NCI-H2227 (cell line): Measurements from ENCODE around the gene TMEM8B.

Experiments
- DNase-seq: peaks from one replicate; lab custom pipeline; 2025; ENCODE audit not compliant: unreplicated experiment; lab: John Stamatoyannopoulos, UW

The TMEM8B gene

GRCh38 chr9:35810122-35810521, 18.9 kb upstream of the TMEM8B start:
- DNase-seq: no peak

GRCh38 chr9:35811381-35812024, 17.5 kb upstream of the TMEM8B start:
- no peak for DNase-seq

GRCh38 chr9:35812025-35812602, 16.9 kb upstream of the TMEM8B start, which contains the start of gene SPAG8:
Gene SPAG8, minus strand, starts transcription at chr9:35812262. Its CDS starts 115 bp downstream, at chr9:35812147.
- peak; percentile 94 for DNase-seq

- DNase-seq: peak; percentile 13
These were observed 15.5 kb upstream of the TMEM8B start for GRCh38 chr9:35813434-35814105.

GRCh38 chr9:35814106-35814840, 14.8 kb upstream of the TMEM8B start:
- peak; percentile 37 for DNase-seq

- peak; percentile 96 for DNase-seq
These were observed 14.0 kb upstream of the TMEM8B start, which contains the start of gene HINT2 for GRCh38 chr9:35814841-35815543. Gene HINT2, minus strand, starts transcription at chr9:35815042. Its CDS starts 63 bp downstream, at chr9:35814979.

GRCh38 chr9:35816708-35817107, 12.3 kb upstream of the TMEM8B start:
- DNase-seq: no peak

- DNase-seq: no peak
These were observed 10.7 kb upstream of the TMEM8B start for GRCh38 chr9:35818341-35818740.

GRCh38 chr9:35820076-35820475, 9.0 kb upstream of the TMEM8B start:
- DNase-seq: no peak

- DNase-seq: no peak
These were observed 6.1 kb upstream of the TMEM8B start for GRCh38 chr9:35822926-35823325.

GRCh38 chr9:35826071-35826701, 2.8 kb upstream of the TMEM8B start:
- DNase-seq: peak; percentile 55

GRCh38 chr9:35827486-35827885, 1.5 kb upstream of the TMEM8B start:
- no peak for DNase-seq

- DNase-seq: peak; percentile 43
These were observed 328 bp upstream of the TMEM8B start, which contains the start of gene FAM221B for GRCh38 chr9:35828716-35829083. Gene FAM221B, minus strand, starts transcription at chr9:35828732. Its CDS starts 2,571 bp downstream, at chr9:35826161.

GRCh38 chr9:35829764-35830096, 702 bp downstream of the TMEM8B start:
- peak; percentile 31 for DNase-seq

GRCh38 chr9:35831040-35831439, 2.0 kb downstream of the TMEM8B start:
- DNase-seq: no peak

GRCh38 chr9:35832814-35833213, 3.8 kb downstream of the TMEM8B start:
- no peak for DNase-seq

- DNase-seq: no peak
These were observed 5.5 kb downstream of the TMEM8B start for GRCh38 chr9:35834260-35835215.

GRCh38 chr9:35835216-35835632, 6.2 kb downstream of the TMEM8B start:
- no peak for DNase-seq

- no peak for DNase-seq
These were observed 6.7 kb downstream of the TMEM8B start for GRCh38 chr9:35835766-35836165.
